GM18517 (cell line): ENCODE measurements around the gene PDIA2.

Source experiments
- ATAC-seq: cut with Tn5 transposase; IDR thresholded peaks from one replicate; pipeline ENCODE4 v1.9.1; 2021; ENCODE audit warnings: mild to moderate bottlenecking, moderate library complexity; ENCODE audit not compliant: unreplicated experiment

PDIA2 gene

DNA sequence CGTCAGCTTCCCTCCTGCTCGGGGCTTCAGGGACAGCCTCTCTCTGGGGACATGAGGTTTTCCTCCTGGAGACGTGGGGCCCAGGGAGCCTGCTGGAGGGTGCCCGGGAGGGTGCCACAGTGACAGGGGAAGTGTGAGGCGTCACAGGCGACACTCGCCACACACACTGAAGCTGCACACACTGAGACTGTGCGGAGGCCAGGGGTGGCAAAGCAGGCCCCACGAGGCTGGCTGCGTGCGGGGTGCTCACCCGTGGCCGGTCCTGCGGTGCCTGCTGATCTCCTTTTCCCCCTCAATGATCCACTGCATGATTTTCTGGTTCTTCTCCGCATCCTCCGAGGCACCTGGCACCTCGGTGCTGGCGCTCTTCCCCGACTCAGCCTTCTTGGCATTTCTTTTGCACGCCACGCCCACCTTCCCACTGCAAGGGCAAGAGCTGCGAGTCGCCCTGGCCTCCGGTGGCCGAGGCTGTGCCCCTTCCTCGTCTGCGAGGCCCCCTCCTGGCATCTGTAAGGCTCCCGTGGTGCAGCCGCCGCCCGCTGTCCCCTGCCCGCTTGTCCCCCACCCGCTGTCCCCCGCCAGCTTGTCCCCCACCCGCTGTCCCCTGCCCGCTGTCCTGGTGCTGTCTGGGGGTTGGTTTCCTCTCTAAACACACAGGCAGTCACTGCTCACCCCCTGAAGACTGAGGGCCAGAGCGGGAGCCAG lies 14.0 kb downstream of the PDIA2 start:
- no peak for ATAC-seq

DNA sequence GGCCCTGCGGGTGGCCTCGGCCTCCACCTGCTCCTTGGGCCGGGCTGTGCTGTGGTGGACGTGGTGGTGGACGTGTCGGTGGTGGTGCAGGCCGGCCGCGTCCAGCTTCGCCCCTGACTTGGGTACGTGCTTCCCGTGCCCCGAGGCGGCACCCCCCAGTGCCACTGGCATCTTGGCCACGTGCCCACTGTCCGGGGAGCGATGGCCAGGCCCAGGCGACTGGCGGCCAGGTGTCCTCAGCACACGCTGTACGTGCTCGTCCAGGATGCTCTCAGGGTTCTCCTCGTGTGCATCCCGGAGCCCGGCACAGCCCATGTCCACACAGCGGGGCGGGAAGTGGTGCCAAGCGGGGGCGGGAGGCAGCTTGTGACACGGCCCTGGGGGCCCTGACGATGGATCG lies 14.9 kb downstream of the PDIA2 start:
- ATAC-seq, result no peak

GRCh38 chr16:301235-301634 lies 18.3 kb downstream of the PDIA2 start:
- no peak for ATAC-seq

- ATAC-seq, result no peak
These were observed 19.0 kb downstream of the PDIA2 start for GRCh38 chr16:301950-302349.

- no peak for ATAC-seq
These were observed 21.0 kb downstream of the PDIA2 start for GRCh38 chr16:303760-304505.

- ATAC-seq, result no peak
These were observed 23.1 kb downstream of the PDIA2 start for GRCh38 chr16:305916-306626.

DNA sequence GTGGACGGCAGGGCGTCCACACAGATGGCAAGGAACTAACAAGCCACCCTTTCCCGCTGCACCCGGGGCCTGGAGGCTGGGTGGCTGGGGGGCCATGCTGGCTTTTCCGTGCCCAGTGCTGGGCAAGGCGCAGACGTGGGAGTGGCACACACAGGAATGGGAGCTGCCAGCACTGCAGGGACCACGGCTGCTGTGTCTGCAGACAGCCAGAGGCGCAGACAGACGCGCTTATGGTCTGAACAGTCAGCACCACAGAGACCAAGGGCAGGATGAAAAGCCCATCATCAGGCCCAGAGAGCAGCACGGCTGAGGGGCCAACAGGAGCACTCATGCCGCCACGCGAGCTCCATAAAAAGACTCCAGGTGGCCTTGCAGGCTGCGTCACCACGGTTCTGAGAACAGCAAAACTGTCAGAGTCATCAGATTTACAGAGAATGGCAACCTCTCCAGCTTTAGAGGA lies 24.0 kb downstream of the PDIA2 start:
- ATAC-seq, result no peak

DNA sequence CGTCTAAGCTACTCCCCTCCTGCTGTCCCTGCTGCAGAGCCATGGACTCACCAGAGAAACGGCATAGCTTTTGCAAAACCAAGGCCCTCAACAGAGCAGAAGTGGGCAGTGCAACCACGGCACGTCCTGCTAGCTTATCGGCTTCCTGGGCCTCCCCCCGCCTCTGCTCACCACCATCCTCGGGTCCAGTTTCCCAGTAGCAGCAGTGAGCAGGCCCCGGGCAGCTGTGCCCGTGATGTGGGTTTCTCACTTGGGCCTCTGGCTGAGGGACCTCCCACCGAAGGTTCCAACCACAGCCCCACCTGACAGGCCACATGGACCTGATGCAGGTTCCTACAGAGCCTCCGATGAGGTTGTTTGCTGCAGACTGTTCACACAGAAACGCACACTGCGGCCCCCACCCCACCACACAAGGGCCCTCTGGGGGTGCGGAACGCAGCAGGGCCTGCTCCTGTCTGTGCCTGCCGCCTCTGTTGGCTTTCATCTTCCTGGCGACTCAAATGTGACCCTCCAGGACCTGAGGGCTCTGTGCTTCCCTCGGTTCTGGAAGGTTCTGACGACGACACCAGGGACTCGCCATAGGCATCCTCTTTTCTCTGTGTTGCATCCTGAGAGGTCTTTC lies 24.8 kb downstream of the PDIA2 start:
- ATAC-seq, result no peak

DNA sequence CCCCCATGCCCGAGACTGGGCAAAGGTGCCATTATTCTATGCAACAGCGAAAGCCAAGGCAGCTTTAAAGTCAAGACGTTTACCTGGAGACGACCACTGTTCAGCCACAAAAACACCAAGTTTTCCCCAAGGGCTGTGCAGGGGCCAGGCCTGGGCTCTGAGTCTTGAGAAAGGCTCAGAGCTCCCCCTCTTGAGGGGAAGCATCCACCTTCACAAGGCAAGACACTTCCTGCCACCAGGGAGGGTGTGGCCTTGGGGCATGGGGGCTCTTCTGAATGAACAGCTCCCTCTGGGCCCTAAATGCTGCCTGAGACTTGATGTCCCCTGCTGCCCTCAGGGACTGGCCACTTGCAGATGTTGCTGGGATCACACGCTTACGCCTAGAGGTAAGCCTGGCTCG lies 26.5 kb downstream of the PDIA2 start:
- ATAC-seq, result no peak

DNA sequence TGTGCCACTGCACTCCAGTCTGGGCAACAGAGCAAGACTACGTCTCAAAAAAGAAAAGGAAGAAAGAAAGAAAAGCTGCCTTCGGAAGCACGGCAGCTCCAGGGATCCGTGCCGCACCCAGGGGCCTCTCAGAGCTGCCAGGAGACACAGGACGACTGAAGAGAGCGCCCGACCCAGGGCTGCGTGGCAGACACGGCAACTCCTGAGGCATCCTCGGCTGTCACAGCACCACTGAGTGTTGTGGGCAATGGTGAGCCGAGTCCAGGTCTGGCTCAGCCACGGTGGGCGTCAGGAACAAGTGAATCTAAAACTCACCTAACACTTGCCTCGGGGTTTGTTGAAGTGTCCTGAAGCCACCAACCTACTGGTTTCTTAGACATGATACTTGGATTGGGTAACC lies 28.8 kb downstream of the PDIA2 start:
- ATAC-seq, result no peak

GRCh38 chr16:314351-314750 lies 31.4 kb downstream of the PDIA2 start:
- ATAC-seq, result no peak

- no peak for ATAC-seq
These were observed 31.9 kb downstream of the PDIA2 start for GRCh38 chr16:314795-315299.

- no peak for ATAC-seq
These were observed 33.9 kb downstream of the PDIA2 start for GRCh38 chr16:316741-317464.

GRCh38 chr16:317583-317982 lies 34.6 kb downstream of the PDIA2 start:
- no peak for ATAC-seq

- ATAC-seq, result no peak
These were observed 35.7 kb downstream of the PDIA2 start for GRCh38 chr16:318628-319027.

GRCh38 chr16:320206-320605 lies 37.2 kb downstream of the PDIA2 start:
- ATAC-seq, result no peak

DNA sequence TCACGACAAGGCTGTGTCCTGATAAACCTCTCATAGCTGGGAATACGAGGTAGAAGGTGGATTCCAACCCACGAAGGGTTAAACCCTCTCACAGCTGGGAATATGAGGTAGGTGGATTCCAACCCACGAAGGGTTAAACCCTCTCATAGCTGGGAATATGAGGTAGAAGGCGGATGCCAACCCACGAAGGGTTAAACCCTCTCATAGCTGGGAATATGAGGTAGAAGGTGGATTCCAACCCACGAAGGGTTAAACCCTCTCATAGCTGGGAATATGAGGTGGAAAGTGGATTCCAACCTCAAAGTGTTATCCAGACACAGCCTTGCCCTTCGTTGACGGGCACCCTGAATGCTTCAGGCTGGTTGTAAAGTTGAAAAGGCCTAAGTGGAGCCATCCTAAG lies 38.6 kb downstream of the PDIA2 start:
- ATAC-seq, result no peak

- no peak for ATAC-seq
These were observed 39.6 kb downstream of the PDIA2 start for GRCh38 chr16:322476-323143.

GRCh38 chr16:324201-324450 lies 41.2 kb downstream of the PDIA2 start:
- ATAC-seq, result no peak
